HG02970 (cell line): ENCODE data around the gene TSPAN16.

Experiments used
- ATAC-seq: cut with Tn5 transposase; IDR thresholded peaks from one replicate; pipeline ENCODE4 v1.9.1; 2021; ENCODE audit warnings: mild to moderate bottlenecking, moderate library complexity, moderate number of reproducible peaks; ENCODE audit not compliant: unreplicated experiment, low FRiP score

TSPAN16 gene

GRCh38 chr19:11364296-11364904, 68.4 kb downstream of the TSPAN16 start:
- no peak for ATAC-seq

DNA sequence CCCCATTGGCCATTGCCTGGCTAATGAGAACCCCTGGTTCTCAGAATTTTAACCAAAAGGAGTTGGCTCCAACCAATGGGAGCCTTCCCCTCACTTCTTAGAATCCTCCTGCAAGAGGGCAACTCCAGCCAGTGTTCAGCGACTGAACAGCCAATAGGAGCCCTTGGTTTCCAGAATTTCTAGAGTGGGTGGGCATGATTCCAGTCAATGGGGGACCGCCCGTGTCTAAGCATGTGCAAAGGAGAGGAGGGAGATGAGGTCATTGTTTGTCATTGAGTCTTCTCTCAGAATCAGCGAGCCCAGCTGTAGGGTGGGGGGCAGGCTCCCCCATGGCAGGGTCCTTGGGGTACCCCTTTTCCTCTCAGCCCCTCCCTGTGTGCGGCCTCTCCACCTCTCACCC, 69.0 kb downstream of the TSPAN16 start:
- ATAC-seq, result no peak
